A673 (cell line): ENCODE measurements around the gene SMARCC1.

ENCODE experiments used
- CTCF ChIP-seq: fragments of 300-800, 200-600 bp; sonication (generic); conservative IDR thresholded peaks from 2 replicates; pipeline ENCODE4 v1.5.1; 2017; ENCODE audit warnings: low read depth, mild to moderate bottlenecking, antibody characterized with exemption, low read length, moderate library complexity, mixed read lengths
- EZH2 ChIP-seq: fragments of 200-600 bp; sonication (generic); IDR thresholded peaks from 2 replicates; pipeline ENCODE4 v1.6.1; 2017; ENCODE audit warnings: borderline replicate concordance, low read depth, mild to moderate bottlenecking, mixed read lengths, antibody characterized with exemption, low read length; ENCODE audit not compliant: poor library complexity, severe bottlenecking

- TF ChIP-seq CTCF (no peak), EZH2 (no peak)
These were observed 49.5 kb downstream of the SMARCC1 start for GRCh38 chr3:47732143-47732542.
